Natural killer cell (primary cell): ENCODE results near the gene CD53. TPM values are rescaled to one million over a fixed set of nuclear protein-coding genes. Genes with fewer than 3 reads are reported as not detected.

Experiments
- ATAC-seq, 3 donors: fragments of 150-1000 bp in 2 of 3; fragments of 200-7000 bp in 1 of 3; cut with Tn5 transposase; 1 replicate in 1 of 3; 2 replicates in 2 of 3; pipeline ENCODE4 v1.10.0; 2021; ENCODE audit warnings: mild to moderate bottlenecking in 2 of 3, moderate library complexity in 2 of 3
- DNase-seq, 2 donors: peaks; one replicate each; pipeline versions ENCODE4 v3.0.0 to v3.0.0-alpha.2; 2013 to 2021; ENCODE audit warnings: mixed read lengths in 1 of 2
- H3K27ac ChIP-seq: one replicate; pipeline ENCODE4 v1.5.1; 2013; ENCODE audit warnings: mild to moderate bottlenecking, low read length
- H3K27me3 ChIP-seq: one replicate; pipeline ENCODE4 v1.6.1; 2013; ENCODE audit warnings: low read length; ENCODE audit not compliant: control insufficient read depth, insufficient read depth
- H3K36me3 ChIP-seq: one replicate; pipeline ENCODE4 v1.6.1; 2013; ENCODE audit warnings: low read length; ENCODE audit not compliant: control insufficient read depth, insufficient read depth
- H3K4me1 ChIP-seq: one replicate; pipeline ENCODE4 v1.6.1; 2013; ENCODE audit warnings: low read length; ENCODE audit not compliant: control insufficient read depth, insufficient read depth
- H3K4me3 ChIP-seq: one replicate; pipeline ENCODE4 v1.5.1; 2013; ENCODE audit warnings: low read length
- H3K9me3 ChIP-seq: one replicate; pipeline ENCODE4 v1.6.1; 2013; ENCODE audit warnings: low read length; ENCODE audit not compliant: control insufficient read depth, insufficient read depth
- H3K27ac Mint-ChIP-seq, 2 donors: one replicate each; pipeline ENCODE4 v1.8.0; 2022; ENCODE audit warnings: mild to moderate bottlenecking in 2 of 2, mixed read lengths in 2 of 2, moderate library complexity in 1 of 2
- H3K27me3 Mint-ChIP-seq, 2 donors: one replicate each; pipeline ENCODE4 v1.8.0; 2022; ENCODE audit warnings: low read depth in 2 of 2, mixed read lengths in 2 of 2
- H3K36me3 Mint-ChIP-seq: one replicate; pipeline ENCODE4 v1.8.0; 2022; ENCODE audit warnings: mixed read lengths
- H3K4me1 Mint-ChIP-seq, 2 donors: one replicate each; pipeline ENCODE4 v1.8.0; 2022; ENCODE audit warnings: mixed read lengths in 2 of 2
- H3K4me3 Mint-ChIP-seq: one replicate; pipeline ENCODE4 v1.8.0; 2022; ENCODE audit warnings: mild to moderate bottlenecking, moderate library complexity, mixed read lengths
- H3K9me3 Mint-ChIP-seq, 2 donors: one replicate each; pipeline ENCODE4 v1.8.0; 2022; ENCODE audit warnings: mixed read lengths in 2 of 2
- CTCF ChIP-seq: fragments of 200-600 bp; IDR thresholded peaks from one replicate; pipeline ENCODE4 v1.8.0; 2022; ENCODE audit warnings: antibody characterized with exemption
- WGBS: methylation state at CpG from one replicate; pipeline ENCODE4 v1.1.7; 2013; ENCODE audit warnings: missing lambda C conversion rate; ENCODE audit not compliant: insufficient coverage; 5-methylcytosine and 5-hydroxymethylcytosine counted together
- intact Hi-C: fragments of 100-400 bp; cut with micrococcal nuclease; formaldehyde crosslinking; loops from one replicate; pipeline ENCODE4 v1.14.2; 2022
- total RNA-seq, 4 donors: library from RNA; stranded (reverse); fragments of 120-200 nt in 1 of 4; gene quantifications; one replicate each; pipeline versions ENCODE4 v1.2.3 to v1.2.4, GENCODE V29; 2013 to 2022

CD53 gene
- total RNA-seq, 3 donors from 2014 or later (not counting 1 experiment from before 2014, with no cell fraction given), result 522 to 584 (median 541) TPM

- no peaks in the 10 kb centered on the region for H3K9me3 ChIP-seq
These were observed 41.7 kb downstream of the CD53 start for GRCh38 chr1:110914676-110915075.

GRCh38 chr1:110915804-110916203, 42.9 kb downstream of the CD53 start:
- ATAC-seq, result no peak
- intact Hi-C loops, result loop anchor here (5.0 kb wide), 1 partner anchor 46 kb away; the partner anchor contains the start of gene LRIF1
- peak overlapping the region in 1 of 2 donors; percentile 68 for H3K27ac Mint-ChIP-seq

More at GRCh38 chr1:110914676-110915075, 41.7 kb downstream of the CD53 start:
- H3K36me3 Mint-ChIP-seq, result peaks cover 28% of the 10 kb centered on the region
- H3K4me1 ChIP-seq, result peaks cover 4% of the 10 kb centered on the region
- H3K27ac Mint-ChIP-seq, result no peak overlapping the region
- WGBS, result no CpG with 5 or more reads among the region's 3 CpGs
- no peaks in the 10 kb centered on the region for H3K27me3 Mint-ChIP-seq
- TF ChIP-seq CTCF, result no peak
- no peak overlapping the region for H3K4me3 Mint-ChIP-seq
- no peak overlapping the region for H3K27ac ChIP-seq
- H3K4me3 ChIP-seq, result no peak overlapping the region
- no peaks in the 10 kb centered on the region for H3K27me3 ChIP-seq
- DNase-seq (no peak), ATAC-seq (no peak)
- peaks cover 0 to 9% of the 10 kb centered on the region in 2 donors for H3K9me3 Mint-ChIP-seq
- H3K36me3 ChIP-seq, result no peaks in the 10 kb centered on the region
- intact Hi-C loops, result loop anchor here (5.0 kb wide), 1 partner anchor 48 kb away; the partner anchor contains the start of gene LRIF1
- H3K4me1 Mint-ChIP-seq, result peaks cover 14 to 19% of the 10 kb centered on the region in 2 donors

GRCh38 chr1:110916274-110916668, 43.3 kb downstream of the CD53 start:
- Mint-ChIP-seq H3K27me3 (peaks cover 0 to 5% of the 10 kb centered on the region in 2 donors), H3K27ac (peak overlapping the region; percentile 39 to 68), H3K4me1 (peaks cover 14% of the 10 kb centered on the region in 2 donors), H3K36me3 (peaks cover 19% of the 10 kb centered on the region), H3K9me3 (peaks cover 0 to 6% of the 10 kb centered on the region in 2 donors), H3K4me3 (peak overlapping the region; percentile 64)
- Histone ChIP-seq H3K4me1 (peaks cover 4% of the 10 kb centered on the region), H3K27me3 (no peaks in the 10 kb centered on the region), H3K36me3 (no peaks in the 10 kb centered on the region), H3K4me3 (no peak overlapping the region), H3K27ac (no peak overlapping the region), H3K9me3 (no peaks in the 10 kb centered on the region)
- intact Hi-C loops, result loop anchor here (5.0 kb wide), 1 partner anchor 46 kb away; the partner anchor contains the start of gene LRIF1
- DNase-seq (no peak), ATAC-seq (no peak)
- no CpG with 5 or more reads among the region's 2 CpGs for WGBS
- no peak for TF ChIP-seq CTCF

More at GRCh38 chr1:110915804-110916203, 42.9 kb downstream of the CD53 start:
- WGBS, result 66% methylated on average over 2 of the region's 2 CpGs
- no peaks in the 10 kb centered on the region for H3K36me3 ChIP-seq
- H3K4me3 Mint-ChIP-seq, result no peak overlapping the region
- H3K9me3 Mint-ChIP-seq, result peaks cover 0 to 7% of the 10 kb centered on the region in 2 donors
- peaks cover 23% of the 10 kb centered on the region for H3K36me3 Mint-ChIP-seq
- peaks cover 14 to 15% of the 10 kb centered on the region in 2 donors for H3K4me1 Mint-ChIP-seq
- H3K27me3 Mint-ChIP-seq, result peaks cover 0 to 5% of the 10 kb centered on the region in 2 donors
- no peak overlapping the region for H3K4me3 ChIP-seq
- no peaks in the 10 kb centered on the region for H3K9me3 ChIP-seq
- DNase-seq, result no peak
- TF ChIP-seq CTCF, result no peak
- no peaks in the 10 kb centered on the region for H3K27me3 ChIP-seq
- no peak overlapping the region for H3K27ac ChIP-seq
- H3K4me1 ChIP-seq, result peaks cover 4% of the 10 kb centered on the region
